HEK293 (cell line): ENCODE measurements around the gene SPATS1.

ENCODE experiments used
- GLIS1 ChIP-seq: fragments of 450-650 bp; formaldehyde crosslinking; IDR thresholded peaks from 2 replicates; pipeline ENCODE4 v1.5.1; 2016; ENCODE audit warnings: missing biosample characterization, missing genetic modification characterization
- KLF8 ChIP-seq: fragments of 450-650 bp; formaldehyde crosslinking; IDR thresholded peaks from 2 replicates; pipeline ENCODE4 v1.5.1; 2016; ENCODE audit warnings: missing biosample characterization, missing genetic modification characterization
- KLF9 ChIP-seq: fragments of 450-650 bp; formaldehyde crosslinking; IDR thresholded peaks from 2 replicates; pipeline ENCODE4 v1.5.1; 2016; ENCODE audit warnings: missing biosample characterization, missing genetic modification characterization, low read depth
- MZF1 ChIP-seq: fragments of 450-650 bp; formaldehyde crosslinking; IDR thresholded peaks from 2 replicates; pipeline ENCODE4 v1.5.1; 2017; ENCODE audit warnings: missing biosample characterization, missing genetic modification characterization, borderline replicate concordance
- SETDB1 ChIP-seq: IDR thresholded peaks from one replicate; pipeline ENCODE4 v1.6.1; 2017; ENCODE audit warnings: mild to moderate bottlenecking, low read length, moderate library complexity, mixed read lengths; ENCODE audit not compliant: insufficient read length
- SP3 ChIP-seq: fragments of 450-650 bp; formaldehyde crosslinking; IDR thresholded peaks from 2 replicates; pipeline ENCODE4 v1.5.1; 2016; ENCODE audit warnings: missing biosample characterization, missing genetic modification characterization
- ZBTB1 ChIP-seq: fragments of 450-650 bp; formaldehyde crosslinking; IDR thresholded peaks from 2 replicates; pipeline ENCODE4 v1.5.1; 2016; ENCODE audit warnings: missing biosample characterization, missing genetic modification characterization
- ZBTB17 ChIP-seq: fragments of 450-650 bp; formaldehyde crosslinking; IDR thresholded peaks from 2 replicates; pipeline ENCODE4 v1.5.1; 2016; ENCODE audit warnings: missing biosample characterization, missing genetic modification characterization
- ZFP37 ChIP-seq: fragments of 450-650 bp; formaldehyde crosslinking; IDR thresholded peaks from 2 replicates; pipeline ENCODE4 v1.5.1; 2016; ENCODE audit warnings: missing biosample characterization, missing genetic modification characterization
- ZNF10 ChIP-seq: fragments of 450-650 bp; formaldehyde crosslinking; IDR thresholded peaks from 2 replicates; pipeline ENCODE4 v1.5.1; 2017; ENCODE audit warnings: missing biosample characterization, missing genetic modification characterization
- ZNF133 ChIP-seq: fragments of 450-650 bp; formaldehyde crosslinking; IDR thresholded peaks from 2 replicates; pipeline ENCODE4 v1.5.1; 2016; ENCODE audit warnings: missing biosample characterization, missing genetic modification characterization
- ZNF146 ChIP-seq: fragments of 450-650 bp; formaldehyde crosslinking; IDR thresholded peaks from 2 replicates; pipeline ENCODE4 v1.5.1; 2016; ENCODE audit warnings: missing biosample characterization, missing genetic modification characterization
- ZNF16 ChIP-seq: fragments of 450-650 bp; formaldehyde crosslinking; IDR thresholded peaks from 2 replicates; pipeline ENCODE4 v1.5.1; 2016; ENCODE audit warnings: low read depth, missing biosample characterization, missing genetic modification characterization
- ZNF214 ChIP-seq: fragments of 450-650 bp; formaldehyde crosslinking; IDR thresholded peaks from 2 replicates; pipeline ENCODE4 v1.5.1; 2017; ENCODE audit warnings: missing biosample characterization, mild to moderate bottlenecking, missing genetic modification characterization, borderline replicate concordance
- ZNF266 ChIP-seq: fragments of 450-650 bp; formaldehyde crosslinking; IDR thresholded peaks from 2 replicates; pipeline ENCODE4 v1.5.1; 2016; ENCODE audit warnings: missing biosample characterization, missing genetic modification characterization, low read depth
- ZNF341 ChIP-seq: fragments of 450-650 bp; formaldehyde crosslinking; IDR thresholded peaks from 2 replicates; pipeline ENCODE4; 2016; ENCODE audit warnings: low read depth, missing biosample characterization, missing genetic modification characterization
- ZNF473 ChIP-seq: fragments of 450-650 bp; formaldehyde crosslinking; IDR thresholded peaks from 2 replicates; pipeline ENCODE4 v1.5.1; 2017; ENCODE audit warnings: missing biosample characterization, missing genetic modification characterization
- ZNF48 ChIP-seq: fragments of 450-650 bp; formaldehyde crosslinking; IDR thresholded peaks from 2 replicates; pipeline ENCODE4 v1.5.1; 2016; ENCODE audit warnings: missing biosample characterization, missing genetic modification characterization
- ZNF544 ChIP-seq: fragments of 450-650 bp; formaldehyde crosslinking; IDR thresholded peaks from 2 replicates; pipeline ENCODE4 v1.5.0; 2017; ENCODE audit warnings: missing biosample characterization, missing genetic modification characterization
- ZNF548 ChIP-seq: fragments of 450-650 bp; formaldehyde crosslinking; IDR thresholded peaks from 2 replicates; pipeline ENCODE4 v1.5.1; 2016; ENCODE audit warnings: missing biosample characterization, missing genetic modification characterization
- ZNF623 ChIP-seq: fragments of 450-650 bp; formaldehyde crosslinking; IDR thresholded peaks from 2 replicates; pipeline ENCODE4 v1.5.1; 2016; ENCODE audit warnings: missing biosample characterization, missing genetic modification characterization
- ZNF624 ChIP-seq: fragments of 450-650 bp; formaldehyde crosslinking; IDR thresholded peaks from 2 replicates; pipeline ENCODE4 v1.5.1; 2017; ENCODE audit warnings: missing biosample characterization, missing genetic modification characterization
- ZNF830 ChIP-seq: fragments of 450-650 bp; IDR thresholded peaks from 2 replicates; pipeline ENCODE4 v1.5.0; 2018; ENCODE audit warnings: missing biosample characterization, missing genetic modification characterization, low read depth, mild to moderate bottlenecking, moderate library complexity
- ZNF837 ChIP-seq: fragments of 450-650 bp; formaldehyde crosslinking; IDR thresholded peaks from 2 replicates; pipeline ENCODE4 v1.5.1; 2016; ENCODE audit warnings: missing biosample characterization, missing genetic modification characterization
- TF ChIP-seq, protein P1 (sequence below): fragments of 450-650 bp; formaldehyde crosslinking; IDR thresholded peaks from 2 replicates; pipeline ENCODE4 v1.5.1; 2016; ENCODE audit warnings: missing biosample characterization, missing genetic modification characterization
- TF ChIP-seq, protein P2 (sequence below): fragments of 450-650 bp; formaldehyde crosslinking; IDR thresholded peaks from 2 replicates; pipeline ENCODE4 v1.5.1; 2017; ENCODE audit warnings: missing biosample characterization, missing genetic modification characterization
- TF ChIP-seq, protein P3 (sequence below): fragments of 450-650 bp; formaldehyde crosslinking; IDR thresholded peaks from 2 replicates; pipeline ENCODE4 v1.5.1; 2017; ENCODE audit warnings: missing biosample characterization, missing genetic modification characterization
- TF ChIP-seq, protein P4 (sequence below): fragments of 450-650 bp; formaldehyde crosslinking; IDR thresholded peaks from 2 replicates; pipeline ENCODE4 v1.5.1; 2016; ENCODE audit warnings: missing biosample characterization, missing genetic modification characterization
- TF ChIP-seq, protein P5 (sequence below): fragments of 450-650 bp; formaldehyde crosslinking; IDR thresholded peaks from 2 replicates; pipeline ENCODE4 v1.5.1; 2016; ENCODE audit warnings: missing biosample characterization, missing genetic modification characterization

The SPATS1 gene

DNA sequence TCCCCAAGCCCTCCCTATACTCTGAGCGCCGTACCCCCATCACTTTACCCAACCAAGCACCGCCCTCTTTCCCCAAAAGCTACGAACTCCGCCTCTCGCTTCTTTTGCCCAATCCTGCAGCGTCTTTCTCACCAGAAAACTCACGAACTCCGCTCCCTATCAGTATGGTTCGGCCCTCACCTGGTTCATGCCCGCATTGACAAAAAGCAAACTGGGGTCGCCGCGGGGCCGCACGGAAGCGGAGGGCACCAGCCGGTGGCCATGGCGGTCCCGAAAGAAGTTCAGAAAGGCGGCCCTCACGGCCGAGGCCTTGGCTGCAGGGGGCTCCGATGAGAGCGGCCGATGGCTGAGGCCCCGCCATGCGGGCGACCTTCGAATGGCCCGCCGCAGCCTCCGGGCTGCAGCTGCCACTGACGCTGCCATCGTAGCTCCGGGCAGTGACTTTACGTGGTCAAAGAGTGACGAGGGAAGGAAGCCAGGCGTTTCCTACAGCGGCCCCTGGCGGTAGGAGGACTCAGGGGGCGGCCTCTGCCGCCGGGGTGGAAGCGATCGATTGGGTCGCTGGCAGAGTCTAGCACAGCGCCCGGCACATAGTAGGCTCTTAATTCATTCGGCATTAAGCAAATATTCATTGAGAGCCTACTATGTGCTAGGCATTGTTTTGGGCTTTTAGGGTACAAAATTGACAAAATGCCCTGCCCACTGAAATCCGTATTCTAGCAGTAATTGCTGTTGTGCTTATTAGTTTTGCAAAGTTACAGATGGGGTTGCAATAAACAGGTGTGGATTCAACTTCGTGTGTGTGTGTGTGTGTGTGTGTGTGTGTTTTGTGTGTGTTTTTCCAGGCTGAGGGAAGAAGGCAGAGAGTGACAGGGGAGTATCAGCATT is 29.3 kb upstream of the SPATS1 start, which contains the start of gene AARS2 (continued):
- TF ChIP-seq ZNF133 (no peak), ZNF548 (no peak), ZNF146 (tag by site-specific recombination) (no peak; the same call in 1 of the 2 replicates), GLIS1 (tag by site-specific recombination) (no peak), ZFP37 (tag by site-specific recombination) (peak; percentile 99), MZF1 (peak; percentile 82), KLF8 (tag by site-specific recombination) (peak; percentile 85), ZNF266 (tag by site-specific recombination) (no peak), KLF9 (tag by site-specific recombination) (peak; percentile 67; the same call in 1 of the 2 replicates), ZNF473 (tag by site-specific recombination) (no peak), ZBTB1 (no peak), ZNF341 (tag by site-specific recombination) (peak; percentile 28; the same call in 1 of the 2 replicates), SP3 (tag by site-specific recombination) (peak; percentile 73), ZBTB17 (peak; percentile 97), ZNF10 (peak; percentile 73; the same call in 1 of the 2 replicates), ZNF16 (tag by site-specific recombination) (no peak), ZNF48 (tag by site-specific recombination) (no peak), SETDB1 (peak; percentile 58), ZNF624 (tag by site-specific recombination) (no peak), ZNF830 (no peak), ZNF623 (tag by site-specific recombination) (peak; percentile 45; the same call in 1 of the 2 replicates), ZNF214 (tag by site-specific recombination) (no peak), ZNF837 (0 out of 2 replicates have a peak, but pooled peaks have one; percentile 45), ZNF544 (no peak)
- TF ChIP-seq, protein P1, sequence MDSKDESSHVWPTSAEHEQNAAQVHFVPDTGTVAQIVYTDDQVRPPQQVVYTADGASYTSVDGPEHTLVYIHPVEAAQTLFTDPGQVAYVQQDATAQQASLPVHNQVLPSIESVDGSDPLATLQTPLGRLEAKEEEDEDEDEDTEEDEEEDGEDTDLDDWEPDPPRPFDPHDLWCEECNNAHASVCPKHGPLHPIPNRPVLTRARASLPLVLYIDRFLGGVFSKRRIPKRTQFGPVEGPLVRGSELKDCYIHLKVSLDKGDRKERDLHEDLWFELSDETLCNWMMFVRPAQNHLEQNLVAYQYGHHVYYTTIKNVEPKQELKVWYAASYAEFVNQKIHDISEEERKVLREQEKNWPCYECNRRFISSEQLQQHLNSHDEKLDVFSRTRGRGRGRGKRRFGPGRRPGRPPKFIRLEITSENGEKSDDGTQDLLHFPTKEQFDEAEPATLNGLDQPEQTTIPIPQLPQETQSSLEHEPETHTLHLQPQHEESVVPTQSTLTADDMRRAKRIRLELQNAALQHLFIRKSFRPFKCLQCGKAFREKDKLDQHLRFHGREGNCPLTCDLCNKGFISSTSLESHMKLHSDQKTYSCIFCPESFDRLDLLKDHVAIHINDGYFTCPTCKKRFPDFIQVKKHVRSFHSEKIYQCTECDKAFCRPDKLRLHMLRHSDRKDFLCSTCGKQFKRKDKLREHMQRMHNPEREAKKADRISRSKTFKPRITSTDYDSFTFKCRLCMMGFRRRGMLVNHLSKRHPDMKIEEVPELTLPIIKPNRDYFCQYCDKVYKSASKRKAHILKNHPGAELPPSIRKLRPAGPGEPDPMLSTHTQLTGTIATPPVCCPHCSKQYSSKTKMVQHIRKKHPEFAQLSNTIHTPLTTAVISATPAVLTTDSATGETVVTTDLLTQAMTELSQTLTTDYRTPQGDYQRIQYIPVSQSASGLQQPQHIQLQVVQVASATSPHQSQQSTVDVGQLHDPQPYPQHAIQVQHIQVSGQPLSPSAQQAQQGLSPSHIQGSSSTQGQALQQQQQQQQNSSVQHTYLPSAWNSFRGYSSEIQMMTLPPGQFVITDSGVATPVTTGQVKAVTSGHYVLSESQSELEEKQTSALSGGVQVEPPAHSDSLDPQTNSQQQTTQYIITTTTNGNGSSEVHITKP = peak; percentile 41; the same call in 1 of the 2 replicates
- TF ChIP-seq, protein P2, sequence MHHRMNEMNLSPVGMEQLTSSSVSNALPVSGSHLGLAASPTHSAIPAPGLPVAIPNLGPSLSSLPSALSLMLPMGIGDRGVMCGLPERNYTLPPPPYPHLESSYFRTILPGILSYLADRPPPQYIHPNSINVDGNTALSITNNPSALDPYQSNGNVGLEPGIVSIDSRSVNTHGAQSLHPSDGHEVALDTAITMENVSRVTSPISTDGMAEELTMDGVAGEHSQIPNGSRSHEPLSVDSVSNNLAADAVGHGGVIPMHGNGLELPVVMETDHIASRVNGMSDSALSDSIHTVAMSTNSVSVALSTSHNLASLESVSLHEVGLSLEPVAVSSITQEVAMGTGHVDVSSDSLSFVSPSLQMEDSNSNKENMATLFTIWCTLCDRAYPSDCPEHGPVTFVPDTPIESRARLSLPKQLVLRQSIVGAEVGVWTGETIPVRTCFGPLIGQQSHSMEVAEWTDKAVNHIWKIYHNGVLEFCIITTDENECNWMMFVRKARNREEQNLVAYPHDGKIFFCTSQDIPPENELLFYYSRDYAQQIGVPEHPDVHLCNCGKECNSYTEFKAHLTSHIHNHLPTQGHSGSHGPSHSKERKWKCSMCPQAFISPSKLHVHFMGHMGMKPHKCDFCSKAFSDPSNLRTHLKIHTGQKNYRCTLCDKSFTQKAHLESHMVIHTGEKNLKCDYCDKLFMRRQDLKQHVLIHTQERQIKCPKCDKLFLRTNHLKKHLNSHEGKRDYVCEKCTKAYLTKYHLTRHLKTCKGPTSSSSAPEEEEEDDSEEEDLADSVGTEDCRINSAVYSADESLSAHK (tag by site-specific recombination) = no peak
- TF ChIP-seq, protein P3, sequence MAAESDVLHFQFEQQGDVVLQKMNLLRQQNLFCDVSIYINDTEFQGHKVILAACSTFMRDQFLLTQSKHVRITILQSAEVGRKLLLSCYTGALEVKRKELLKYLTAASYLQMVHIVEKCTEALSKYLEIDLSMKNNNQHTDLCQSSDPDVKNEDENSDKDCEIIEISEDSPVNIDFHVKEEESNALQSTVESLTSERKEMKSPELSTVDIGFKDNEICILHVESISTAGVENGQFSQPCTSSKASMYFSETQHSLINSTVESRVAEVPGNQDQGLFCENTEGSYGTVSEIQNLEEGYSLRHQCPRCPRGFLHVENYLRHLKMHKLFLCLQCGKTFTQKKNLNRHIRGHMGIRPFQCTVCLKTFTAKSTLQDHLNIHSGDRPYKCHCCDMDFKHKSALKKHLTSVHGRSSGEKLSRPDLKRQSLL (tag by site-specific recombination) = 0 out of 2 replicates have a peak, but pooled peaks have one; percentile 5
- TF ChIP-seq, protein P4, sequence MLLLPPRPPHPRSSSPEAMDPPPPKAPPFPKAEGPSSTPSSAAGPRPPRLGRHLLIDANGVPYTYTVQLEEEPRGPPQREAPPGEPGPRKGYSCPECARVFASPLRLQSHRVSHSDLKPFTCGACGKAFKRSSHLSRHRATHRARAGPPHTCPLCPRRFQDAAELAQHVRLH = peak; percentile 91
- TF ChIP-seq, protein P5, sequence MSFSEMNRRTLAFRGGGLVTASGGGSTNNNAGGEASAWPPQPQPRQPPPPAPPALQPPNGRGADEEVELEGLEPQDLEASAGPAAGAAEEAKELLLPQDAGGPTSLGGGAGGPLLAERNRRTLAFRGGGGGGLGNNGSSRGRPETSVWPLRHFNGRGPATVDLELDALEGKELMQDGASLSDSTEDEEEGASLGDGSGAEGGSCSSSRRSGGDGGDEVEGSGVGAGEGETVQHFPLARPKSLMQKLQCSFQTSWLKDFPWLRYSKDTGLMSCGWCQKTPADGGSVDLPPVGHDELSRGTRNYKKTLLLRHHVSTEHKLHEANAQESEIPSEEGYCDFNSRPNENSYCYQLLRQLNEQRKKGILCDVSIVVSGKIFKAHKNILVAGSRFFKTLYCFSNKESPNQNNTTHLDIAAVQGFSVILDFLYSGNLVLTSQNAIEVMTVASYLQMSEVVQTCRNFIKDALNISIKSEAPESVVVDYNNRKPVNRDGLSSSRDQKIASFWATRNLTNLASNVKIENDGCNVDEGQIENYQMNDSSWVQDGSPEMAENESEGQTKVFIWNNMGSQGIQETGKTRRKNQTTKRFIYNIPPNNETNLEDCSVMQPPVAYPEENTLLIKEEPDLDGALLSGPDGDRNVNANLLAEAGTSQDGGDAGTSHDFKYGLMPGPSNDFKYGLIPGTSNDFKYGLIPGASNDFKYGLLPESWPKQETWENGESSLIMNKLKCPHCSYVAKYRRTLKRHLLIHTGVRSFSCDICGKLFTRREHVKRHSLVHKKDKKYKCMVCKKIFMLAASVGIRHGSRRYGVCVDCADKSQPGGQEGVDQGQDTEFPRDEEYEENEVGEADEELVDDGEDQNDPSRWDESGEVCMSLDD = 0 out of 2 replicates have a peak, but pooled peaks have one; percentile 9
